CD14-positive monocyte (primary cell): Measurements from ENCODE around the gene GIMAP5. TPM values are rescaled to one million over a fixed set of nuclear protein-coding genes. Genes with fewer than 3 reads are reported as not detected.
A peak's percentile ranks its signal among the peaks of the same experiment; 100 is the strongest.

ENCODE experiments used
- DNase-seq, 3 donors: peaks; one replicate each; pipeline ENCODE4 v3.0.0-alpha.2; 2011 to 2022
- H2AFZ ChIP-seq: 2 replicates; pipeline ENCODE4 v1.6.0; 2012; ENCODE audit warnings: mild to moderate bottlenecking, low read depth, low read length, inconsistent platforms; ENCODE audit not compliant: insufficient read depth, poor library complexity, severe bottlenecking
- H3K27ac ChIP-seq, 2 donors: 1 replicate in 1 of 2; 2 replicates in 1 of 2; pipeline ENCODE4 v1.5.1; 2012 to 2013; ENCODE audit warnings: low read length in 2 of 2, control low read depth in 1 of 2, inconsistent platforms in 1 of 2, low read depth in 1 of 2, mild to moderate bottlenecking in 1 of 2
- H3K27me3 ChIP-seq, 2 donors: one replicate each; pipeline versions ENCODE4 v1.6.0 to v1.6.1; 2011 to 2013; ENCODE audit warnings: low read length in 2 of 2; ENCODE audit not compliant: control insufficient read depth in 2 of 2, insufficient read depth in 2 of 2
- H3K36me3 ChIP-seq, 2 donors: replicated peaks in 1 of 2; 1 replicate in 1 of 2; 2 replicates in 1 of 2; pipeline versions ENCODE4 v1.5.1 to v1.6.1; 2012 to 2013; ENCODE audit warnings: low read length in 2 of 2, control low read depth in 1 of 2, inconsistent platforms in 1 of 2, mild to moderate bottlenecking in 1 of 2; ENCODE audit not compliant: insufficient read depth in 2 of 2, control insufficient read depth in 1 of 2
- H3K4me1 ChIP-seq, 2 donors: 1 replicate in 1 of 2; 2 replicates in 1 of 2; pipeline versions ENCODE4 v1.5.1 to v1.6.1; 2012 to 2013; ENCODE audit warnings: low read length in 2 of 2, control low read depth in 1 of 2, inconsistent platforms in 1 of 2, mild to moderate bottlenecking in 1 of 2, moderate library complexity in 1 of 2; ENCODE audit not compliant: insufficient read depth in 2 of 2, control insufficient read depth in 1 of 2
- H3K4me2 ChIP-seq: replicated peaks from 2 replicates; pipeline ENCODE3; 2012; ENCODE audit warnings: low read length, moderate library complexity, mild to moderate bottlenecking; ENCODE audit not compliant: poor library complexity, severe bottlenecking; ENCODE audit errors: extremely low read depth
- H3K4me3 ChIP-seq, 3 experiments: fragments of 200-600 bp in 1 of 3; sonication (generic) in 1 of 3; replicated peaks in 1 of 3; 1 replicate in 2 of 3; 2 replicates in 1 of 3; pipeline ENCODE4 v1.5.1; 2011 to 2013; ENCODE audit warnings: low read length in 3 of 3, mild to moderate bottlenecking in 3 of 3, control low read depth in 2 of 3, low read depth in 2 of 3, inconsistent platforms in 1 of 3, moderate library complexity in 1 of 3
- H3K79me2 ChIP-seq: 2 replicates; pipeline ENCODE4 v1.6.0; 2012; ENCODE audit warnings: mild to moderate bottlenecking, control low read depth, inconsistent platforms, low read length, moderate library complexity; ENCODE audit not compliant: insufficient read depth
- H3K9ac ChIP-seq: 2 replicates; pipeline ENCODE4 v1.6.0; 2017; ENCODE audit warnings: low read length, mild to moderate bottlenecking; ENCODE audit not compliant: insufficient read depth, poor library complexity, severe bottlenecking
- H3K9me3 ChIP-seq, 2 donors: replicated peaks in 1 of 2; 1 replicate in 1 of 2; 2 replicates in 1 of 2; pipeline versions ENCODE4 v1.5.1 to v1.6.1; 2012 to 2013; ENCODE audit warnings: low read length in 2 of 2, control low read depth in 1 of 2; ENCODE audit not compliant: control insufficient read depth in 1 of 2, insufficient read depth in 1 of 2
- H4K20me1 ChIP-seq: 2 replicates; pipeline ENCODE4 v1.6.0; 2012; ENCODE audit warnings: mild to moderate bottlenecking, low read length, control low read depth, moderate library complexity; ENCODE audit not compliant: insufficient read depth
- H3K27ac Mint-ChIP-seq, 7 donors: one replicate each; pipeline ENCODE4 v1.8.0; 2020; ENCODE audit warnings: mild to moderate bottlenecking in 7 of 7, mixed read lengths in 7 of 7, moderate library complexity in 6 of 7, inconsistent platforms in 2 of 7
- H3K27me3 Mint-ChIP-seq, 3 donors: one replicate each; pipeline ENCODE4 v1.8.0; 2021 to 2022; ENCODE audit warnings: low read depth in 3 of 3, mild to moderate bottlenecking in 3 of 3, mixed read lengths in 3 of 3, moderate library complexity in 3 of 3, inconsistent platforms in 1 of 3
- H3K36me3 Mint-ChIP-seq, 2 donors: one replicate each; pipeline ENCODE4 v1.8.0; 2020; ENCODE audit warnings: mixed read lengths in 2 of 2, inconsistent platforms in 1 of 2, mild to moderate bottlenecking in 1 of 2
- H3K4me1 Mint-ChIP-seq: one replicate; pipeline ENCODE4 v1.8.0; 2020; ENCODE audit warnings: mild to moderate bottlenecking, mixed read lengths
- H3K4me3 Mint-ChIP-seq, 2 donors: one replicate each; pipeline ENCODE4 v1.8.0; 2020; ENCODE audit warnings: mild to moderate bottlenecking in 2 of 2, mixed read lengths in 2 of 2, moderate library complexity in 1 of 2
- H3K9me3 Mint-ChIP-seq, 7 donors: one replicate each; pipeline ENCODE4 v1.8.0; 2020 to 2022; ENCODE audit warnings: mixed read lengths in 7 of 7, mild to moderate bottlenecking in 6 of 7, moderate library complexity in 6 of 7, inconsistent platforms in 2 of 7
- CTCF ChIP-seq: fragments of 200-600 bp; IDR thresholded peaks from one replicate; pipeline ENCODE4 v1.8.0; 2022; ENCODE audit warnings: antibody characterized with exemption, mild to moderate bottlenecking
- WGBS: methylation state at CpG from one replicate; pipeline ENCODE4 v1.1.5; 2013; ENCODE audit warnings: missing lambda C conversion rate; ENCODE audit not compliant: insufficient coverage; 5-methylcytosine and 5-hydroxymethylcytosine counted together
- intact Hi-C, 2 donors: fragments of 100-400 bp; cut with micrococcal nuclease; formaldehyde crosslinking; loops; one replicate each; pipeline versions ENCODE4 v1.15.0 to v1.15.1; 2023
- polyA plus RNA-seq, 3 donors: library from polyadenylated mRNA; depleted of rRNA in 1 of 3; unstranded in 2 of 3; stranded (reverse) in 1 of 3; fragments of 300-500 nt in 2 of 3; fragments of >200 nt in 1 of 3; fragmentation: Illumina TruSeq in 2 of 3; gene quantifications; 1 replicate in 2 of 3; 2 replicates in 1 of 3; pipeline ENCODE4 v1.2.3, GENCODE V29; 2012 to 2021

GIMAP5 gene
- polyA plus RNA-seq, 3 donors = 13.4 to 17.1 (median 14.4) TPM

DNA sequence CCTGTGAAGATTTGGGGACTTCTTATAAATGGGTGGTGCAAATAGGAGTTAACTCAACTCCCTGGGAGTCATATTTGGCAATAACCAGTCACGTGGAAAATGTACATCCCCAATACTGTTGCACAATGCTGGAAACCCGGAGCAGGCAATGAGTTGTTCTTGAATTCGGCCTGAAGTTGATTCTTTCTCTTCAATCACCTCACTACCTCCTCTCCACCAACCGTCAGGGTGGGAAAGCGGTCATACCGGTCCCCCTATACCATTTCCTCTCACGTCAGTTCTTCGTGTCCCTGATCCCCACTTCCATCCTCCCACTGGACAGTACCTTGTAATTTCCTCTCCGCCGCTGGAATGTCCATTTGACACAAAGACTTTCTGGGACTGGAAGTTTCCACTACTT, 2.8 kb downstream of the GIMAP5 start:
- peaks cover 0 to 8% (median 3%) of the 10 kb centered on the region in 7 donors for H3K9me3 Mint-ChIP-seq
- H4K20me1 ChIP-seq = peaks cover 68% of the 10 kb centered on the region
- peaks cover 0 to 3% (median 0%) of the 10 kb centered on the region in 3 donors for H3K27me3 Mint-ChIP-seq
- H3K4me3 ChIP-seq = peak overlapping the region; percentile 2 to 92 (median 87)
- H3K4me2 ChIP-seq = peak overlapping the region; percentile 88
- H3K27ac Mint-ChIP-seq = peak overlapping the region in 5 of 7 donors; percentile 39 to 75 (median 66)
- no peaks in the 10 kb centered on the region for H3K9me3 ChIP-seq
- DNase-seq = peak; percentile 52 to 94 (median 67)
- intact Hi-C loops = no loop called here
- peaks cover 51 to 53% of the 10 kb centered on the region in 2 donors for H3K36me3 Mint-ChIP-seq
- peaks cover 33% of the 10 kb centered on the region for H3K79me2 ChIP-seq
- H3K9ac ChIP-seq = no peak overlapping the region
- peaks cover 43 to 47% of the 10 kb centered on the region in 2 donors for H3K36me3 ChIP-seq
- H3K4me3 Mint-ChIP-seq = peak overlapping the region; percentile 68 to 86
- H3K27me3 ChIP-seq = no peaks in the 10 kb centered on the region
- H2AFZ ChIP-seq = no peak overlapping the region
- WGBS = 65% methylated on average over 6 of the region's 10 CpGs
- no peak for TF ChIP-seq CTCF
- peaks cover 75% of the 10 kb centered on the region for H3K4me1 Mint-ChIP-seq
- H3K27ac ChIP-seq = peak overlapping the region in 1 of 2 donors; percentile 89
- H3K4me1 ChIP-seq = peaks cover 32 to 46% of the 10 kb centered on the region in 2 donors

GRCh38 chr7:150742286-150742968, 5.2 kb downstream of the GIMAP5 start:
- Histone ChIP-seq H3K4me1 (peaks cover 26 to 34% of the 10 kb centered on the region in 2 donors), H3K9ac (no peak overlapping the region), H3K4me3 (no peak overlapping the region), H3K27ac (no peak overlapping the region), H3K27me3 (no peaks in the 10 kb centered on the region), H3K79me2 (peaks cover 30% of the 10 kb centered on the region), H4K20me1 (peaks cover 73% of the 10 kb centered on the region), H3K9me3 (no peaks in the 10 kb centered on the region), H3K36me3 (peaks cover 43 to 50% of the 10 kb centered on the region in 2 donors), H2AFZ (no peak overlapping the region), H3K4me2 (no peak overlapping the region)
- 88% methylated on average over 10 of the region's 14 CpGs for WGBS
- H3K36me3 Mint-ChIP-seq = peaks cover 58 to 60% of the 10 kb centered on the region in 2 donors
- H3K27me3 Mint-ChIP-seq = peaks cover 0 to 3% (median 0%) of the 10 kb centered on the region in 3 donors
- H3K9me3 Mint-ChIP-seq = peaks cover 1 to 8% (median 3%) of the 10 kb centered on the region in 7 donors
- DNase-seq = peak in 1 of 3 donors; percentile 20
- peak overlapping the region in 1 of 2 donors; percentile 37 for H3K4me3 Mint-ChIP-seq
- TF ChIP-seq CTCF = no peak
- no peak overlapping the region for H3K27ac Mint-ChIP-seq
- peaks cover 67% of the 10 kb centered on the region for H3K4me1 Mint-ChIP-seq
- intact Hi-C loops = no loop called here
